ENCODE data around the gene AK9.
"Not testable (repeated sequence)": the region's sequence is repeated elsewhere in the genome, so short reads cannot be mapped to it uniquely, and the experiment has no call there.

AK9 gene

GRCh38 chr6:109465772-109466171 is 225.2 kb downstream of the AK9 start:
- peaks cover 64% of the 10 kb centered on the region for H3K4me1 Mint-ChIP-seq (ENCODE audit: low read depth)
- H3K4me3 Mint-ChIP-seq, result no peak overlapping the region
- H3K27me3 Mint-ChIP-seq, result no peaks in the 10 kb centered on the region
- peaks cover 97% of the 10 kb centered on the region for H3K36me3 Mint-ChIP-seq (ENCODE audit: low read depth)
- DNase-seq, result no peak
- peaks cover 4% of the 10 kb centered on the region for H3K9me3 Mint-ChIP-seq
- H3K27ac Mint-ChIP-seq, result peak overlapping the region; percentile 64

GRCh38 chr6:109461733-109462526 is 229.1 kb downstream of the AK9 start:
- Mint-ChIP-seq H3K36me3 (ENCODE audit: low read depth) (peaks cover 81% of the 10 kb centered on the region), H3K27ac (peak overlapping the region; percentile 41), H3K4me3 (no peak overlapping the region), H3K4me1 (ENCODE audit: low read depth) (peaks cover 74% of the 10 kb centered on the region), H3K27me3 (no peaks in the 10 kb centered on the region), H3K9me3 (peaks cover 4% of the 10 kb centered on the region)
- DNase-seq, result no peak

- Mint-ChIP-seq H3K4me1 (ENCODE audit: low read depth) (peaks cover 76% of the 10 kb centered on the region), H3K36me3 (ENCODE audit: low read depth) (peaks cover 75% of the 10 kb centered on the region), H3K27ac (peak overlapping the region; percentile 47)
- H3K4me3 Mint-ChIP-seq, DNase-seq, H3K27me3 Mint-ChIP-seq, H3K9me3 Mint-ChIP-seq: not testable (repeated sequence)
Observed at GRCh38 chr6:109461205-109461604, 229.8 kb downstream of the AK9 start.

- H3K9me3 Mint-ChIP-seq, result peaks cover 4% of the 10 kb centered on the region
- no peak overlapping the region for H3K4me3 Mint-ChIP-seq
- H3K27me3 Mint-ChIP-seq, result no peaks in the 10 kb centered on the region
- H3K4me1 Mint-ChIP-seq (ENCODE audit: low read depth), result peaks cover 69% of the 10 kb centered on the region
- H3K27ac Mint-ChIP-seq, result peak overlapping the region; percentile 66
- peaks cover 67% of the 10 kb centered on the region for H3K36me3 Mint-ChIP-seq (ENCODE audit: low read depth)
- no peak for DNase-seq
Observed at GRCh38 chr6:109460161-109460829, 230.7 kb downstream of the AK9 start.

- Mint-ChIP-seq H3K36me3 (ENCODE audit: low read depth) (peaks cover 60% of the 10 kb centered on the region), H3K27me3 (no peaks in the 10 kb centered on the region), H3K4me1 (ENCODE audit: low read depth) (peaks cover 71% of the 10 kb centered on the region), H3K9me3 (peaks cover 4% of the 10 kb centered on the region), H3K27ac (peak overlapping the region; percentile 73), H3K4me3 (no peak overlapping the region)
- DNase-seq, result peak; percentile 58
Observed at GRCh38 chr6:109458774-109459531, 232.0 kb downstream of the AK9 start.

- no peak for DNase-seq
- Mint-ChIP-seq H3K36me3 (ENCODE audit: low read depth) (peaks cover 55% of the 10 kb centered on the region), H3K9me3 (peaks cover 4% of the 10 kb centered on the region), H3K4me3 (no peak overlapping the region), H3K4me1 (ENCODE audit: low read depth) (peaks cover 76% of the 10 kb centered on the region), H3K27me3 (no peaks in the 10 kb centered on the region), H3K27ac (peak overlapping the region; percentile 47)
Observed at GRCh38 chr6:109457562-109457996, 233.4 kb downstream of the AK9 start.

GRCh38 chr6:109456710-109457561 is 234.1 kb downstream of the AK9 start:
- Mint-ChIP-seq H3K36me3 (ENCODE audit: low read depth) (peaks cover 55% of the 10 kb centered on the region), H3K27ac (peak overlapping the region; percentile 47), H3K4me3 (peak overlapping the region; percentile 54), H3K27me3 (no peaks in the 10 kb centered on the region), H3K4me1 (ENCODE audit: low read depth) (peaks cover 70% of the 10 kb centered on the region), H3K9me3 (peaks cover 3% of the 10 kb centered on the region)
- no peak for DNase-seq

GRCh38 chr6:109456111-109456583 is 234.9 kb downstream of the AK9 start:
- Mint-ChIP-seq H3K27me3 (no peaks in the 10 kb centered on the region), H3K4me1 (ENCODE audit: low read depth) (peaks cover 68% of the 10 kb centered on the region), H3K9me3 (no peaks in the 10 kb centered on the region), H3K36me3 (ENCODE audit: low read depth) (peaks cover 54% of the 10 kb centered on the region), H3K4me3 (peak overlapping the region; percentile 54), H3K27ac (no peak overlapping the region)
- DNase-seq, result no peak

GRCh38 chr6:109455437-109456110 is 235.4 kb downstream of the AK9 start, which contains the start of gene MICAL1:
TSS of gene MICAL1 (minus strand) at chr6:109455772. CDS start at chr6:109454196, 1,576 bp downstream.
- peak; percentile 72 for DNase-seq
- peak within 1 kb of the TSS; percentile 93 for H3K4me3 Mint-ChIP-seq
- H3K27ac Mint-ChIP-seq, result peak within 1 kb of the TSS; percentile 94
- H3K27me3 Mint-ChIP-seq, result no peaks in the 10 kb centered on the region
- no peaks in the 10 kb centered on the region for H3K9me3 Mint-ChIP-seq
- H3K36me3 Mint-ChIP-seq (ENCODE audit: low read depth), result peaks cover 54% of the 10 kb centered on the region
- H3K4me1 Mint-ChIP-seq (ENCODE audit: low read depth), result peaks cover 67% of the 10 kb centered on the region

- H3K9me3 Mint-ChIP-seq, result no peaks in the 10 kb centered on the region
- H3K4me1 Mint-ChIP-seq (ENCODE audit: low read depth), result peaks cover 69% of the 10 kb centered on the region
- H3K36me3 Mint-ChIP-seq (ENCODE audit: low read depth), result peaks cover 54% of the 10 kb centered on the region
- H3K27ac Mint-ChIP-seq, result peak overlapping the region; percentile 94
- H3K4me3 Mint-ChIP-seq, result peak overlapping the region; percentile 93
- H3K27me3 Mint-ChIP-seq, result no peaks in the 10 kb centered on the region
- peak; percentile 76 for DNase-seq
Observed at GRCh38 chr6:109454496-109455436, 236.2 kb downstream of the AK9 start.

GRCh38 chr6:109453594-109454495 is 237.2 kb downstream of the AK9 start:
- peak overlapping the region; percentile 93 for H3K4me3 Mint-ChIP-seq
- peaks cover 52% of the 10 kb centered on the region for H3K36me3 Mint-ChIP-seq (ENCODE audit: low read depth)
- H3K27me3 Mint-ChIP-seq, result no peaks in the 10 kb centered on the region
- H3K27ac Mint-ChIP-seq, result peak overlapping the region; percentile 90
- H3K4me1 Mint-ChIP-seq (ENCODE audit: low read depth), result peaks cover 67% of the 10 kb centered on the region
- DNase-seq, result peak; percentile 38
- no peaks in the 10 kb centered on the region for H3K9me3 Mint-ChIP-seq

GRCh38 chr6:109453156-109453555 is 237.8 kb downstream of the AK9 start:
- peaks cover 54% of the 10 kb centered on the region for H3K36me3 Mint-ChIP-seq (ENCODE audit: low read depth)

More at GRCh38 chr6:109453156-109453555, 237.8 kb downstream of the AK9 start:
- H3K27ac Mint-ChIP-seq, result peak overlapping the region; percentile 6
- DNase-seq, result no peak
- no peak overlapping the region for H3K4me3 Mint-ChIP-seq
- H3K4me1 Mint-ChIP-seq (ENCODE audit: low read depth), result peaks cover 64% of the 10 kb centered on the region
- no peaks in the 10 kb centered on the region for H3K9me3 Mint-ChIP-seq
- no peaks in the 10 kb centered on the region for H3K27me3 Mint-ChIP-seq
